Activated T-helper 1 cell treated with anti-CD3 and anti-CD28 coated beads, Interleukin-12 subunit alpha, Interleukin-12 subunit beta, Interleukin-2, Interleukin-4 antibody, amounts not matched to agents 30 ng/mL and 10 ng/mL and 1 ng/mL, durations not matched to agents 14 hours and 24 hours and 36 hours (primary cell): Measurements from ENCODE around the gene KATNA1. TPM values are rescaled to one million over a fixed set of nuclear protein-coding genes. Genes with fewer than 3 reads are reported as not detected.
A peak's percentile ranks its signal among the peaks of the same experiment; 100 is the strongest.

Experiments
- DNase-seq: peaks from one replicate; pipeline ENCODE4 v3.0.0; 2021; ENCODE audit warnings: low spot score
- H3K27ac Mint-ChIP-seq: one replicate; pipeline ENCODE4 v1.8.0; 2021; ENCODE audit warnings: mild to moderate bottlenecking, mixed read lengths
- H3K27me3 Mint-ChIP-seq: one replicate; pipeline ENCODE4 v1.8.0; 2022; ENCODE audit warnings: mild to moderate bottlenecking, moderate library complexity, mixed read lengths; ENCODE audit not compliant: insufficient read depth
- H3K36me3 Mint-ChIP-seq: one replicate; pipeline ENCODE4 v1.8.0; 2021; ENCODE audit warnings: low read depth, mixed read lengths
- H3K4me1 Mint-ChIP-seq: one replicate; pipeline ENCODE4 v1.8.0; 2021; ENCODE audit warnings: low read depth, mixed read lengths
- H3K4me3 Mint-ChIP-seq: one replicate; pipeline ENCODE4 v1.8.0; 2021; ENCODE audit warnings: mild to moderate bottlenecking, moderate library complexity, mixed read lengths
- H3K9me3 Mint-ChIP-seq: one replicate; pipeline ENCODE4 v1.8.0; 2021; ENCODE audit warnings: mixed read lengths
- intact Hi-C: fragments of 100-400 bp; cut with micrococcal nuclease; formaldehyde crosslinking; loops from one replicate; pipeline ENCODE4 v1.15.1; 2024
- total RNA-seq: library from RNA; stranded (reverse); gene quantifications from 2 replicates; pipeline ENCODE4 v1.2.3, GENCODE V29; 2022

The KATNA1 gene
- total RNA-seq, 1 donor from 2014 or later: 20.8 TPM

DNA sequence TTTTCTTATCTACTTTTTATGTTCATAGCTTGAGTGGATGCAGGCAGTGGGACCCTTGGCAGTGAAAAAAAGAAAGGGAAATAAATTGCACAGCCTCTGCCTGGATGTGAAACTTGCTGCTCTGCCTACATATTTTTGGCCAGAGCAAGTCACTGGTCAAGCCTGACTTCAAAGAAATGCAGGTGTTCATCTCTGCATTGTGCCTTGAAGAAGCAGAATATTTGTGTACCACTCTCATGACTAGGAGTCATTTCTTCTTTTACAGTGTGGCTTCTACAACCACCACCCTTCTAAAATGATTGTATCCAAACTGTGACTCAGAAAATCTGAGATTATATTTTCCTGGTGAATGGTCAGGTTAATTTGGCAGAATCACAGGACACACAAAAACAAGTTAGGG, 2.5 kb upstream of the KATNA1 start:
- Mint-ChIP-seq H3K9me3 (no peaks in the 10 kb centered on the region), H3K36me3 (no peaks in the 10 kb centered on the region), H3K4me3 (no peak overlapping the region), H3K27me3 (no peaks in the 10 kb centered on the region), H3K4me1 (peaks cover 20% of the 10 kb centered on the region), H3K27ac (no peak overlapping the region)
- intact Hi-C loops: no loop called here
- DNase-seq: no peak

DNA sequence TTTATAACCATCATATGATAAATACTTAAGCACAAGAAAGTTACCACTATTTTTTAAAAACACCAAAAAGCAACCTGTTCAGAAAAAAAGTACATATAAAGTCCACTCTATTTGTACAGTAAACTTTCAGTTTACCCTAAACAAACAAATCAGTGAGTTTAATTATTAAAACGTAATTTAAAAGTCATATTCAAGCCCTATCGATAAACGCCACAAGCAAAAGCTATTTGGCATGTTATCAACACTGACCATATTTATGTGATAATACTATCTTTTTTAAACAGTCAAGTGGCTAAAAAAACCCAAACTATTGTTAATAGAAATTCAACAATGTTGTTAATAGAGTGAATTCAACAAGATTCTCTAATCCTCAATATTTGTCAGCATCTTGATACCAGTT, 1.9 kb downstream of the KATNA1 start:
- no peak overlapping the region for H3K27ac Mint-ChIP-seq
- H3K4me1 Mint-ChIP-seq: peaks cover 38% of the 10 kb centered on the region
- H3K9me3 Mint-ChIP-seq: no peaks in the 10 kb centered on the region
- H3K4me3 Mint-ChIP-seq: peak overlapping the region; percentile 96
- H3K27me3 Mint-ChIP-seq: no peaks in the 10 kb centered on the region
- intact Hi-C loops: loop anchor here (5.0 kb wide), 1 partner anchor 41 kb away; no protein-coding TSS in a partner anchor
- H3K36me3 Mint-ChIP-seq: peaks cover 5% of the 10 kb centered on the region
- DNase-seq: no peak

DNA sequence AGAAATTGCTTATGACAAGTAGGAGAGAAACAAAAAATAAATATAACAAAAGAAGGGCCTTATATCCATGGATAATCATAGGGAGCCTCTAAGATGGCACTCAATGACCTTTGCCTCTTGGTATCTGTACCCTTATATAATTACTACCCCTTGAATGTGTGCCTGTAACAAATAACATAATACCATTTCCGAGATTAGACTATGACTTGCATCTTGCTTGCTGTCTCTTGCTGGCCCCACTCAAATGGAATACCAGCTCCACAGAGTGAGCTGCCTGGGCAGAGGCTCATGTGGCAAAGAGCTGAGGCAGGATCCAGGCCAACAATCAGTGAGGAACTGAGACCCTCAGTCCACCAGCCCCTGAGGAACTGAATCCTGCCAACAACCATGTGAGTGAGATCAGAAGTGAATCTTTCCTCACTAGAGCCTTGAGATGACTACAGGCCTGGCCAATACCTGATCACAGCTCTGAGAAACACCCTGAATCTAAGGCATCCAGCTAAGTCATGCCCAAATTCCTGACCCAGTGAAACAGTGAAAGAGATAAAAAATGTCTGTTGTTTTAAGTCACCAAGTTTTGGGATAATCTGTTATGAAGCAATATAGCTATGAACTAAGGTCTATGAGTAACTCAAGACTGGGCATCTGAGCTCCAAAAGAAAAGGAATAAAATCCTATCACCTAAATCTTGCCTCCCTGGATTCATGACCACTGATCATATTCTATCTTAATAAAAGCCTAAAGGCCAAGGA, 5.5 kb downstream of the KATNA1 start:
- Mint-ChIP-seq H3K4me1 (peaks cover 30% of the 10 kb centered on the region), H3K27me3 (no peaks in the 10 kb centered on the region), H3K4me3 (no peak overlapping the region), H3K9me3 (no peaks in the 10 kb centered on the region), H3K27ac (no peak overlapping the region), H3K36me3 (peaks cover 18% of the 10 kb centered on the region)
- no peak for DNase-seq
- intact Hi-C loops: no loop called here

DNA sequence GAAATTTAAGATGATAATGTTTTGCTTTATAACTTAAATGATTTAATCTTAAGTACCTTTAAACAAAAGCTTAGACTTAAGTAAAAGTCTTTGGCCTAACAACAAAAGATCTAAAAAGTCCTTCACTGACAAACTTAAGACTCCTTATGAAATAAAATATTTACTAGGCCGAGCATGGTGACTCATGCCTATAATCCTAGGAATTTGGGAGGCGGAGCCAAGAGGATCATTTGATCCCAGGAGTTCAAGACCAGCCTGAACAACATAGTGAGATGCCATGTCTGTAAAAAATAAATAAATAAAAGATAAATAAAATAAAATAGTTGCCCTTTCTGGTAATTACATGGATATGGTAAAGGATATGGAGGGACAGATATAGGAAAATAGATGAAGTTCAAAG, 12.4 kb downstream of the KATNA1 start:
- Mint-ChIP-seq H3K36me3 (peaks cover 18% of the 10 kb centered on the region), H3K4me1 (no peaks in the 10 kb centered on the region), H3K27me3 (no peaks in the 10 kb centered on the region), H3K4me3 (no peak overlapping the region), H3K9me3 (no peaks in the 10 kb centered on the region), H3K27ac (no peak overlapping the region)
- no peak for DNase-seq
- intact Hi-C loops: no loop called here

DNA sequence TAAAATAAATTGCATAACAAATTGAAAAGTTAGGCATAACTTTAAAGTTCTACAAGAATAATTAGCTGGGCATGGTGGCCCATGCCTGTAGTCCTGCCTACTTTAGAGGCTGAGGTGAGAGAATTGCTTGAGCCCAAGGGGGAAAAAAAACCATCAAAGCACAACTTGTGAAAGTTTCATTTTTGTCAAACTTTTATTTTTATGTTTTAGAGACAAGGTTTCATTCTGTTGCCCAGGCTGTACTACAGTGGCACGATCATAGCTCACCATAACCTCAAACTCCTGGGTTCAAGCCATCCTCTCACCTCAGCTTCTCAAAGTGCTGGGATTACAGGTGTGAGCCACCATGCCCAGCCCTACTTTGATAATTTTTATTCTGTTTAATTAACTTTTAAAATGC, 14.2 kb downstream of the KATNA1 start:
- H3K36me3 Mint-ChIP-seq: peaks cover 18% of the 10 kb centered on the region

DNA sequence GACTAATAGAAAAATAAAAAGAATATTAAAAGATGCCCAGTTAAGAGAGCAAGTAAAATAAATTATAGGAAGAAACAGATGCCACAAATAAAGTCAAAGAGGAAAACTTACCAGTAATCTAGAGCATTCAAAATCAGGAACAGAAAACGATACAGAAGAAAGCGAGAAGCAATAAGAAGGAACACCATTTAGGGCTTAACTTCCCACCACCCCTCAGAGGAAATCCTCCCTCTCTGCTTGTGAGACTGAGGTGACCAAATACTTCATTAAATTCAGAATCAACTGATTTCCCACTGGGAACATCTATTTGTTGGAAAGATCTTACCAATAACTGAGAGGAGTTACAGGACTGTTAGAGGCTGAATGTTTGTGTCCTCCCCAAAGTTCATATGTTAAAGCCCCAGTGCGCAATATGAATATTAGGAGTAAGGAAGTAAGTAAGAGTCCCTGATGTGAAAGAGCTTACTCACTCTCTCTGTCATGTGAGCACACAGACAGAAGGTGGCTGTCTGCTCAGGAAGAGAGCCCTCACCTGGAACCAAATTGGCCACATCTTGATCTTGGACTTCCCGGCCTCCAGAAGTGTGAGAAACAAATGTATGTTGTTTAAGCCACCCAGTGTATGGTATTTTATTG, 19.5 kb downstream of the KATNA1 start:
- intact Hi-C loops: no loop called here
- Mint-ChIP-seq H3K4me1 (peaks cover 6% of the 10 kb centered on the region), H3K4me3 (peak overlapping the region; percentile 5), H3K9me3 (no peaks in the 10 kb centered on the region), H3K27me3 (no peaks in the 10 kb centered on the region), H3K36me3 (peaks cover 23% of the 10 kb centered on the region), H3K27ac (peak overlapping the region; percentile 9)
- no peak for DNase-seq

More for the DNA sequence above, 14.2 kb downstream of the KATNA1 start:
- Mint-ChIP-seq H3K4me3 (no peak overlapping the region), H3K9me3 (no peaks in the 10 kb centered on the region), H3K27ac (no peak overlapping the region), H3K27me3 (no peaks in the 10 kb centered on the region), H3K4me1 (peaks cover 2% of the 10 kb centered on the region)
- DNase-seq: no peak
- intact Hi-C loops: no loop called here

DNA sequence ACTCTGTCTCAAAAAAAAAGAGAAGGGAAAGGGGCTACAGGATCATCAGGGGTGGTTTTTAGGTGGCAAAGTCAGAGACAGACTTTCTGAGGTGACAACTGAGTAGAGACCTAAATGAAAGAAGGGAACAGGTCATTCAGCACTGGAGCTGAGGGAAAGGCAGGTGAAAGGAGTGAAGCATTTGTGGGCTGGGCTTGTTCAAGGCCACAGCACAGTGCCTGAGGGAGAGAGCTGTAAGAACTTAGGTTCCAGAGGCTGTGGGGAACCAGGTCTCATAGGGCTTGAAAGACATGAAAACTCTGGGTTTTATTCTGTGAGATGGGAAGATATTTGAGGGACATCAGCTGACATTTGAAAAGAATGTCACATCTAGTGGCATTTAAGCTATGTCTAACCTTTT, 20.8 kb downstream of the KATNA1 start:
- Mint-ChIP-seq H3K4me3 (no peak overlapping the region), H3K9me3 (no peaks in the 10 kb centered on the region), H3K4me1 (peaks cover 6% of the 10 kb centered on the region), H3K36me3 (peaks cover 27% of the 10 kb centered on the region), H3K27me3 (no peaks in the 10 kb centered on the region), H3K27ac (no peak overlapping the region)
- DNase-seq: no peak
- intact Hi-C loops: no loop called here

DNA sequence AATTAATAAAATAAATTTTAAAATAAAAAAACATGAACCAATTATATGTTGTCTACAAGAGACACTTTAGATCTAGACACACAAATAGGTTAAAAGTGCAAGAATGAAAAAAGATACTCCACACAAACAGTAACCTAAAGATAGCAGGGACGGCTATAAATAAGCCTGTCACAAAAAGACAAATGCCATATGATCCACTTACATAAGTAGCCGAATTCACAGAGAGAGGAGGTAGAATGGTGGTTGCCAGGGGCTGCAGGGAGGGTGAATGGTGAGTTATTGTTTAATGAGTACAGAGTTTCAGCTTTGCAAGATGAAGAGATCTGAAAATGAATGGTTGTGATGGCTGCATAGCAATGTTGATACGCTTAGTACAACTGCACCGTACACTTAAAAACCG, 32.7 kb downstream of the KATNA1 start:
- Mint-ChIP-seq H3K27me3 (no peaks in the 10 kb centered on the region), H3K4me1 (no peaks in the 10 kb centered on the region), H3K27ac (no peak overlapping the region), H3K9me3 (peaks cover 4% of the 10 kb centered on the region), H3K4me3 (no peak overlapping the region), H3K36me3 (peaks cover 23% of the 10 kb centered on the region)
- intact Hi-C loops: no loop called here
- no peak for DNase-seq

DNA sequence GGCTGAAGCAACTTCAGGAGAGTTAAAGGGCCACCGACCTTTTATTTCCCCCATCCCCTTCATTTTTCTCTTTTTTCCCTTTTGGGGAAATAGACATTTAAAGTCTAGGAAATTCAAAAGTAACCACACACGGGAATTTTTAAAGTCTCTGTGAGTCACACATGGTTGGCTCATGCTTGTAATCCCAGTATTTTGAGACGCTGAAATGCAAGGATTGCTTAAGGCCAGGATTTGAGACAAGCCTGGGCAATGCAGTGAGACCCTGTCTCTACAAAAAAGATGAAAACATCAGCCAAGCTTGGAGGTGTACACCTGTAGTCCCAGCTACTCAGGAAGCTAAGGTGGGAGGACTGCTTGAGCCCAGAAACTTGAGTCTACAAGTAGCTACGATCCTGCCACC, 34.2 kb downstream of the KATNA1 start:
- no peak overlapping the region for H3K4me3 Mint-ChIP-seq
- peaks cover 4% of the 10 kb centered on the region for H3K9me3 Mint-ChIP-seq
- no peak overlapping the region for H3K27ac Mint-ChIP-seq
- H3K36me3 Mint-ChIP-seq: peaks cover 16% of the 10 kb centered on the region
- no peak for DNase-seq
- H3K27me3 Mint-ChIP-seq: no peaks in the 10 kb centered on the region
- no peaks in the 10 kb centered on the region for H3K4me1 Mint-ChIP-seq
- intact Hi-C loops: no loop called here

DNA sequence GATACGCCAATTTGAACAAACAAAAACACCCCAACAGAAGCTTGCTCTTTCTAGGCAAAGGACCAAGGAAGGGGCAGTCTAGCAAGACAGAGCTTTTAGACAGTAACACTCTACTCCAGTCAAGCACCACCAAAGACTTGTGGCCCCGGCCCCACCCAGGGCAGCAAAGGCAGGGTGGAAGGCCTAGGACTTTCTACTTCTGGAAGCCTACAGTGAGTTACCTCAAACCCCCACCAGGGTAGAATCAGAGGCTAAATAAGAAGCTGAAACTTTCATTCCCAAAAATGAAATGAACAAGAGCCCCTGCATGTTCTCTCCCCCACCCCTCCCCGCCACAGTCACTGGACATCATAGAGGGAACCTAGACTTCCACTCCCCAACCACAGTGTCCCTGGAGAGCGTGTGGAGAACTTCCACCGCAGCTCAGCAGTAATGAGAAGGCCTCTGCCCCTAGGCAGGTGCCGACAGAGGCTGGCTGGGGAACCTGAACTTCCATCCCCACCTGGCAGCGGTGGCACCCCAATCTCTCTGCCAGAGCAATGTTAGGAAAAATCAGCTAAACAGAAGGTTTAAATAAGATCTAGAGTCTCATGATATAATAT, 40.0 kb downstream of the KATNA1 start:
- Mint-ChIP-seq H3K9me3 (peaks cover 4% of the 10 kb centered on the region), H3K27me3 (no peaks in the 10 kb centered on the region), H3K36me3 (peaks cover 16% of the 10 kb centered on the region), H3K4me1 (peaks cover 12% of the 10 kb centered on the region), H3K27ac (peak overlapping the region; percentile 57), H3K4me3 (peak overlapping the region; percentile 27)
- intact Hi-C loops: no loop called here
- no peak for DNase-seq

DNA sequence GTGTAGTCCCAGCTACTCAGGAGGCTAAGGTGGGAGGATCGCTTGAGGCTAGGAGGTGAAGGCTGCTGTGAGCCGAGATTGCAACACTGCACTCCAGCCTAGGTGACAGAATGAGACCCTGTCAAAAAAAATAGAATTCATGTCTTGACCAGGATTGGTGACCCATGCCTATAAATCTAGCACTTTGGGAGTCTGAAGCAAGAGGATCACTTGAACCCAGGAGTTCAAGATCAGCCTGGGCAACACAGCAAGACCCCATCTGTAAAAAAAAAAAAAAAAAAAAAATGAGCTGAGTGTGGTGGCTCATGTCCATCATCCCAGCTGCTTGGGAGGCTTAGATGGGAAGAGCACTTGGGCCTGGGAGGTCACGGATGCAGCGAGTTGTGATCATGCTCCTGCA, 48.0 kb downstream of the KATNA1 start:
- intact Hi-C loops: no loop called here
- no peak for DNase-seq
- Mint-ChIP-seq H3K36me3 (peaks cover 26% of the 10 kb centered on the region), H3K27ac (no peak overlapping the region), H3K27me3 (no peaks in the 10 kb centered on the region), H3K4me1 (no peaks in the 10 kb centered on the region), H3K4me3 (no peak overlapping the region), H3K9me3 (no peaks in the 10 kb centered on the region)

DNA sequence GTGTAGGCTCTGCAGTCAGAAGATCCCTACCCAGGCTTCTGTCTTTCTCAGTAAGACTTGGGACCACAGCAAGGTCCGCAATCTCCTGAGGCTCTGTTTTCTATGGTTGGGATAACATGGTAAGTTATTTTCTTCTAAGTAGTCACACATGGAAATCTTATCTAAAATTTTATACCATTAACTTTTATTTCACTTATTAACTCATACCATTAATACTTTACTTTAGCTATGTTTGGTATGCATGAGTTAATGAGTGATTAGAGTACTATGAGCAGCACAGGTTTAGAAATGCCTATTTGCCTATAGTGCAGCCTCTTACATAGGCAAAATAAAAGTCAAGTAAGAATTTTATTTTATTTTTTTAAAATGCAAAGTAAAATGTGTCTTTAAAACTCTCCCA, 55.1 kb downstream of the KATNA1 start:
- H3K36me3 Mint-ChIP-seq: peaks cover 25% of the 10 kb centered on the region
- no peak for DNase-seq

DNA sequence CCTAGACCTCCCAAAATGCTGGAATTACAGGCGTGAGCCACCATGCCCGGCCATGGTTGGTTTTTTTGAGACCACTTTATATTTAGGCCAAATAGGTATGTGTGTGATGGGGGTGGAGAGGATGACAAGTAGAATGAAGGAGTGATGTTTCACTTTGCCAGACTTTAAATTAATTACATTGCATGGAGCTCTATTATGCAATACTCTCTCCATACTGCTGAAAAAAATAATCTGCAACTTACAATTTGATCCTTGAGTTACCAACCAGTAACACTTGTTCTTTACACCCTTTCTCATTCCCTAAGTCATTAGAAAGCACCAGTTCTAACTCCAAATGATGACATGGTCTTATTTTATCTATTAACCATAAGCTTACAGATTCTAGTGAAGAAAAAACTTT, 55.5 kb downstream of the KATNA1 start:
- no peak for DNase-seq
- H3K36me3 Mint-ChIP-seq: peaks cover 23% of the 10 kb centered on the region
- no peak overlapping the region for H3K27ac Mint-ChIP-seq
- intact Hi-C loops: no loop called here
- no peaks in the 10 kb centered on the region for H3K27me3 Mint-ChIP-seq
- no peak overlapping the region for H3K4me3 Mint-ChIP-seq
- H3K4me1 Mint-ChIP-seq: no peaks in the 10 kb centered on the region
- H3K9me3 Mint-ChIP-seq: no peaks in the 10 kb centered on the region

More for the DNA sequence above, 55.1 kb downstream of the KATNA1 start:
- intact Hi-C loops: no loop called here
- H3K9me3 Mint-ChIP-seq: no peaks in the 10 kb centered on the region
- no peaks in the 10 kb centered on the region for H3K4me1 Mint-ChIP-seq
- no peak overlapping the region for H3K27ac Mint-ChIP-seq
- H3K4me3 Mint-ChIP-seq: no peak overlapping the region
- H3K27me3 Mint-ChIP-seq: no peaks in the 10 kb centered on the region
